ENCODE data around the gene TOM1L2. TPM values are rescaled to one million over a fixed set of nuclear protein-coding genes. Genes with fewer than 3 reads are reported as not detected.

Gene TOM1L2
- total RNA-seq, 1 experiment from 2014 or later: 24.1 TPM

DNA sequence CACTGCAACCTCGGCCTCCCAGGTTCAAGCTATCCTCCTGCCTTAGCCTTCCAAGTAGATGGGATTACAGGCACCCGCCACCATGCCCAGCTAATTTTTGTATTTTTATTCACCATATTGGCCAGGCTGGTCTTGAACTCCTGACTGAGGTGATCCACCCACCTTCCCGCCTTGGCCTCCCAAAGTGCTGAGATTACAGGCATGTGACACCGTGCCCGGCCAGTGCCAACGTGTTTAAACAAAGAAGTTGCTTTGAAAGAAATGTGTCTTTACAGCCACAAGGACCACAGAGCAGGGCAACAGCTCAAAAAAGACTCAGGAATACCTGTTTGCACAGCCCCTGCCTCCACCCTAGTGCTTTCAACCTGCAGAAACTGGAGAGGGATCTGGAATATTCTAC lies 41.8 kb upstream of the TOM1L2 start:
- ChIA-PET CTCF (no interaction called here), RAD21 (ENCODE audit: low non-redundant PET in 1 of 2, low total read pairs in 2 of 2, uncharacterized antibody in 2 of 2, unreplicated experiment in 2 of 2) (no interaction called here), POLR2A (no interaction called here)
- Histone ChIP-seq H3K36me3 (ENCODE audit: control insufficient read depth in 1 of 2, insufficient read depth in 2 of 2, low read length in 2 of 2) (peaks cover 0 to 3% of the 10 kb centered on the region in 2 experiments; a peak in 1 of 4 replicates), H3K79me2 (ENCODE audit: insufficient read depth, low read length) (no peaks in the 10 kb centered on the region), H4K20me1 (ENCODE audit: insufficient read depth) (no peaks in the 10 kb centered on the region), H3K27ac (ENCODE audit: low read depth, low read length) (no peak overlapping the region), H3K9me2 (ENCODE audit: insufficient read depth) (no peaks in the 10 kb centered on the region), H3K4me2 (ENCODE audit: low read length) (no peak overlapping the region), H3K9me3 (ENCODE audit: control insufficient read depth in 1 of 2, insufficient read depth in 1 of 2, low read depth in 1 of 2, low read length in 2 of 2) (no peaks in the 10 kb centered on the region), H3K4me3 (replicated peaks in 1 of 2; ENCODE audit: low read depth in 1 of 2, low read length in 2 of 2) (no peak overlapping the region), H3K9ac (ENCODE audit: low read length) (no peak overlapping the region), H3K27me3 (ENCODE audit: insufficient read depth, low read length) (no peaks in the 10 kb centered on the region), H2AFZ (ENCODE audit: low read depth, low read length, poor library complexity, severe bottlenecking) (no peak overlapping the region), H3K4me1 (ENCODE audit: control insufficient read depth in 1 of 2, insufficient read depth in 2 of 2, low read length in 2 of 2) (no peaks in the 10 kb centered on the region)
- ATAC-seq (no peak), DNase-seq (ENCODE audit: low read depth, low spot score) (no peak)
- no TSS peak for BruUV-seq (replicated peaks)
- TF ChIP-seq RAD21 (IDR thresholded peaks at IDR 0.05; ENCODE audit: low read depth) (no peak), POLR2AphosphoS5 (IDR thresholded peaks at IDR 0.05; ENCODE audit: low read depth, low read length) (no peak), EZH2 (IDR thresholded peaks at IDR 0.05) (no peak), SRF (IDR thresholded peaks at IDR 0.05; ENCODE audit: low read depth) (no peak), TCF7L2 (IDR thresholded peaks at IDR 0.05; ENCODE audit: borderline replicate concordance, extremely low read depth, insufficient read depth, insufficient read length) (no peak), JUND (IDR thresholded peaks at IDR 0.05) (no peak), SP1 (IDR thresholded peaks at IDR 0.05; ENCODE audit: low read depth) (no peak), YY1 (IDR thresholded peaks at IDR 0.05; ENCODE audit: extremely low read depth, insufficient replicate concordance, low read depth, low read length) (no peak), CBX3 (IDR thresholded peaks at IDR 0.05; ENCODE audit: low read depth) (no peak), EGR1 (IDR thresholded peaks at IDR 0.05; ENCODE audit: low read depth) (no peak), CEBPB (IDR thresholded peaks at IDR 0.05; ENCODE audit: low read depth) (no peak), EZH2phosphoT487 (IDR thresholded peaks at IDR 0.05; ENCODE audit: borderline replicate concordance) (no peak), POLR2A (IDR thresholded peaks at IDR 0.05; ENCODE audit: borderline replicate concordance, extremely low read depth, insufficient read depth, insufficient read length) (no peak), SIN3A (IDR thresholded peaks at IDR 0.05; ENCODE audit: low read depth) (no peak), FOSL1 (IDR thresholded peaks at IDR 0.05; ENCODE audit: low read depth) (no peak), ELF1 (IDR thresholded peaks at IDR 0.05; ENCODE audit: borderline replicate concordance, low read depth) (no peak)
- TF ChIP-seq, protein P1, sequence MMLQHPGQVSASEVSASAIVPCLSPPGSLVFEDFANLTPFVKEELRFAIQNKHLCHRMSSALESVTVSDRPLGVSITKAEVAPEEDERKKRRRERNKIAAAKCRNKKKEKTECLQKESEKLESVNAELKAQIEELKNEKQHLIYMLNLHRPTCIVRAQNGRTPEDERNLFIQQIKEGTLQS (IDR thresholded peaks at IDR 0.05): no peak
- TF ChIP-seq, protein P2, sequence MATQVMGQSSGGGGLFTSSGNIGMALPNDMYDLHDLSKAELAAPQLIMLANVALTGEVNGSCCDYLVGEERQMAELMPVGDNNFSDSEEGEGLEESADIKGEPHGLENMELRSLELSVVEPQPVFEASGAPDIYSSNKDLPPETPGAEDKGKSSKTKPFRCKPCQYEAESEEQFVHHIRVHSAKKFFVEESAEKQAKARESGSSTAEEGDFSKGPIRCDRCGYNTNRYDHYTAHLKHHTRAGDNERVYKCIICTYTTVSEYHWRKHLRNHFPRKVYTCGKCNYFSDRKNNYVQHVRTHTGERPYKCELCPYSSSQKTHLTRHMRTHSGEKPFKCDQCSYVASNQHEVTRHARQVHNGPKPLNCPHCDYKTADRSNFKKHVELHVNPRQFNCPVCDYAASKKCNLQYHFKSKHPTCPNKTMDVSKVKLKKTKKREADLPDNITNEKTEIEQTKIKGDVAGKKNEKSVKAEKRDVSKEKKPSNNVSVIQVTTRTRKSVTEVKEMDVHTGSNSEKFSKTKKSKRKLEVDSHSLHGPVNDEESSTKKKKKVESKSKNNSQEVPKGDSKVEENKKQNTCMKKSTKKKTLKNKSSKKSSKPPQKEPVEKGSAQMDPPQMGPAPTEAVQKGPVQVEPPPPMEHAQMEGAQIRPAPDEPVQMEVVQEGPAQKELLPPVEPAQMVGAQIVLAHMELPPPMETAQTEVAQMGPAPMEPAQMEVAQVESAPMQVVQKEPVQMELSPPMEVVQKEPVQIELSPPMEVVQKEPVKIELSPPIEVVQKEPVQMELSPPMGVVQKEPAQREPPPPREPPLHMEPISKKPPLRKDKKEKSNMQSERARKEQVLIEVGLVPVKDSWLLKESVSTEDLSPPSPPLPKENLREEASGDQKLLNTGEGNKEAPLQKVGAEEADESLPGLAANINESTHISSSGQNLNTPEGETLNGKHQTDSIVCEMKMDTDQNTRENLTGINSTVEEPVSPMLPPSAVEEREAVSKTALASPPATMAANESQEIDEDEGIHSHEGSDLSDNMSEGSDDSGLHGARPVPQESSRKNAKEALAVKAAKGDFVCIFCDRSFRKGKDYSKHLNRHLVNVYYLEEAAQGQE (IDR thresholded peaks at IDR 0.05; ENCODE audit: low read depth): no peak
- TF ChIP-seq, protein P3, sequence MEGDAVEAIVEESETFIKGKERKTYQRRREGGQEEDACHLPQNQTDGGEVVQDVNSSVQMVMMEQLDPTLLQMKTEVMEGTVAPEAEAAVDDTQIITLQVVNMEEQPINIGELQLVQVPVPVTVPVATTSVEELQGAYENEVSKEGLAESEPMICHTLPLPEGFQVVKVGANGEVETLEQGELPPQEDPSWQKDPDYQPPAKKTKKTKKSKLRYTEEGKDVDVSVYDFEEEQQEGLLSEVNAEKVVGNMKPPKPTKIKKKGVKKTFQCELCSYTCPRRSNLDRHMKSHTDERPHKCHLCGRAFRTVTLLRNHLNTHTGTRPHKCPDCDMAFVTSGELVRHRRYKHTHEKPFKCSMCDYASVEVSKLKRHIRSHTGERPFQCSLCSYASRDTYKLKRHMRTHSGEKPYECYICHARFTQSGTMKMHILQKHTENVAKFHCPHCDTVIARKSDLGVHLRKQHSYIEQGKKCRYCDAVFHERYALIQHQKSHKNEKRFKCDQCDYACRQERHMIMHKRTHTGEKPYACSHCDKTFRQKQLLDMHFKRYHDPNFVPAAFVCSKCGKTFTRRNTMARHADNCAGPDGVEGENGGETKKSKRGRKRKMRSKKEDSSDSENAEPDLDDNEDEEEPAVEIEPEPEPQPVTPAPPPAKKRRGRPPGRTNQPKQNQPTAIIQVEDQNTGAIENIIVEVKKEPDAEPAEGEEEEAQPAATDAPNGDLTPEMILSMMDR (IDR thresholded peaks at IDR 0.05 in 2 of 3, conservative IDR thresholded peaks at IDR 0.05 in 1 of 3; ENCODE audit: borderline replicate concordance in 1 of 3, insufficient read depth in 1 of 3, low read depth in 2 of 3, low read length in 2 of 3): no peak
- TF ChIP-seq, protein P4, sequence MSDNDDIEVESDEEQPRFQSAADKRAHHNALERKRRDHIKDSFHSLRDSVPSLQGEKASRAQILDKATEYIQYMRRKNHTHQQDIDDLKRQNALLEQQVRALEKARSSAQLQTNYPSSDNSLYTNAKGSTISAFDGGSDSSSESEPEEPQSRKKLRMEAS (IDR thresholded peaks at IDR 0.05): no peak
- intact Hi-C loops (cut with micrococcal nuclease): no loop called here
